HG02970 (cell line): Measurements from ENCODE around the gene PRSS50.
"Not testable (repeated sequence)": the region's sequence is repeated elsewhere in the genome, so short reads cannot be mapped to it uniquely, and the experiment has no call there.

Experiments used
- ATAC-seq: cut with Tn5 transposase; IDR thresholded peaks from one replicate; pipeline ENCODE4 v1.9.1; 2021; ENCODE audit warnings: mild to moderate bottlenecking, moderate library complexity, moderate number of reproducible peaks; ENCODE audit not compliant: unreplicated experiment, low FRiP score

The PRSS50 gene

DNA sequence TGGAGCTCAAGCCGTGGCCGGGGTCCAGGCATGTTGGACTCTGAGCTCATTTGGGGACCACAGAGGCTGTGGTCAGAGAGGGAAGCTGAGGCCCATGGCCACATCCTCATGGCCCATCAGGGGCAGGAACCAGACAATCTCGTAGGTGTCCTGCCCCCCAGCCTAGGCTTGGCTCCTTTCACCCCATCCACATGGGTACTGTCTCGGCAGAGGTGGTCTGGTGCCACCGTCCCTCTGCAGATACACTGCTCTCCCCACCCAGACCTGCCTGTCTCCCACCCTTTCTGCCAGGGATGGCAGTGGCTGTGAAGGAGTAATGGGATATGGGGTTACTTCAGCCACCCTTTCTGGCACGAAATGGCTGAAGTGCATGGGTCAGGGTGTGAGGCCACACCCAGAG is 7.9 kb downstream of the PRSS50 start:
- ATAC-seq, result no peak

DNA sequence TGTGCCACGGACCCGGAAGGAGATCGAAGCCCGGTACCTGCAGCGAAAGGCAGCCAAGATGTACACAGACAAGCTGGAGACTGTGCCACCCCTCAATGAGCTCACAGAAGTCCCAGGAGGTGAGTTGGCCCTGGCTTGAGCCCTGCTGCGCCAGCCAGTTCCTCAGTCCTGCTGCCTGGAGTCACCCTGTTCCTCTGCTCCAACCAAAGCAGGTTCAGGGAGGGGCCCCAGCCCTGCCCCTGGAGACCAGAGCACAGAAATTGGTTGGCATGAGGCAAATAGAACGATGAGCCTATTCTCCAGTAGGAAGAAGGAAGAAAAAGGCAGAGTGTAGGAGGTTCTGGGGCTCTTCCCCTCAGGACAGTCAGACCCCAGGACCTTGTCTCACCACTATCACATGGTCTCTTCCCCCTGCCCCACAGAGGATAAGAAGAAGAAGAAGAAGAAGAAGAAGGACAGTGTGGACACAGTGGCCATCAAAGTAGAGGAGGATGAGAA is 8.5 kb downstream of the PRSS50 start:
- ATAC-seq, result no peak

DNA sequence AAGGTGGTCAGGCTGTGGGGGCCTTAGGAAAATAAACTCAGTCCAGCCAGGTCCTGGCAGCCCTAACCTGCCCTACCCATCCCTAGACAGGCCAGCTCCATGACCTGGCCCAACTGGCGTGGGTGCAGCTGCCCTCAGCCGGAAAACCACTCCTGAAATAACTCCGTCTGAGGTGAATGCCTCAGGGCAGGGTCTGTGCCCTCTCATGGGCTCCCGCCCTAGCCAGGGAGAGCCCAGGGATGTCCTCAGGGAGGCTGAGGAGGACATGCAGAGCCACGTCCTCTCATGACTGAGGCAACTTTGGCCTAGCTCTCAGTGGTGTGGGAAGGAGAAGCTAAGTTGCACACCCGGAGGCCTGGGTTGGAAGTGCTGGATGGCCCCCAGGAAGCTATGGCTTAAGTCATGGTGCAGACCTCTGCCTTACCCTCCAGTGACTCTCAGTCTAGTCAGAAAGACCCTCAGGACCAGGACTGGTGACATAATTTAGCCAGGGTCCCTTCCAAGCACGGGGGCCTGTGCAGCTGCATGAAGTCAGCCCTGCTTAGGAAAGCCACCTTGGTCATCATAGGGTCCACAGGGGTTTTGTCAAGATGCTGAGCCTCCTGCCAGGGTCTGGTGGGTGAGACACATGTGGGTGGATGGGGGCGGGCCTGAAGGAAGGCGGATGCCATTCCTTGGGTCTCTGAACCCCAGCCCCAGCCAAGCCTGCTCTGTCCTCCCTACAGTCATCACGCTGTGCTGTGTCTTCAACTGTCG is 9.1 kb downstream of the PRSS50 start:
- no peak for ATAC-seq

DNA sequence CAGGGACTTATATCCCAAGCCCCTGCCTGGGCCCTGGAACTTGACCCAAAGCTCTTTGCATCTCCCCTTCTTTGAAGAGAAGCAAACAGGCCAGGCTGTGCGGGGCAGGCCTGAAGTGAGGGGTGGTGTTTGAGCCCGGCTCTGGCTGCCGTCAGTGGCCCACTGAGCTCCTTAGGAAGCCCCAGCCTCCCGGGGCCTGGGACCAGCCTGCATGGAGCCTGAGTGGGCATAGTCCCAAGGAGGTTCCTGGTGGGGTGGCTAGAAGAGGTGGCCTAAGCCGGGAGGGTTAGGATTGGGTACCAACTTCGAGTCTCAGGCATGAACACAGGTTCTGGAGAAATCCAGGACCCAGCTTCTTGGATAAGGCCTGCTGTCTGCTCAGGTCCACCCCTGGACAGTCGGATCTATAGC is 10.1 kb downstream of the PRSS50 start:
- no peak for ATAC-seq

DNA sequence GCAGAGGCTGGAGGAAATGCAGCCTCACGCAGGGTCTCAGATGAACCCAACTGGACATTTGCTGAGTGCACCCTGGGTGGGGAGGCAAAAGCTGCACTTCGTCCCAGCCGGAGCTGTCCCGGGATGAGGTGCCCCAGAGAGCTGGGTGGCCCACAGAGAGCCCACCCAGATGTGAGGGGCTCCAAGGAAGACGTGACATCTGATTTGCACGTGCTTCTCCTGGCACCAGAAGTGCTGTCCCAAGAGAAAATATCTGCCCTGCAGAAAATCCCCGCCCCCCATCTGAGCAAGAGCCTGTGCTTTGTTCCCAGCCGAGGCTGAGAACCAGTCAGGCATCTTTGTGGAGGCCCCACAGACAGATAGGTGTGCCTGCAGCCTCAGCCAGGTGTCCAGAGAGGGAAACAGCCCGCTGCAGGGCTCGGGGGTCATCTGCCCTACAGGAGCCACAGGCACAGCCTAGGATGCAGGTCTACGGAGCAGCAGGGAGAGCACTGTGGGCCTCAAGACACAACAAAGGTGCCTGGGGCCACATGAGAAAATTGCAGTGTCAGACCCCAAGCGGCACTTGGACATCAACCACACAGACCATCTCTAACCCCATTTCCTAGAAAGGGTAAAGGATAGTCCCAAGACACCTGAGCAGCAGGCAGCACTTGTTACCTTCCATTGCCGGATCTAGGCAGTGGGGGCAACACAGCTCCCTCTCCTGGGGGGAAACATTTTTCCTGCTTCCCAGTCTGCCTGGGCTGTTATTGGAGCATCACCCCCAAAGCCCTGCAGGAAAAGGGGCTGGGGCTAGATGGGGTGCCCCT is 10.7 kb downstream of the PRSS50 start:
- ATAC-seq, result no peak

DNA sequence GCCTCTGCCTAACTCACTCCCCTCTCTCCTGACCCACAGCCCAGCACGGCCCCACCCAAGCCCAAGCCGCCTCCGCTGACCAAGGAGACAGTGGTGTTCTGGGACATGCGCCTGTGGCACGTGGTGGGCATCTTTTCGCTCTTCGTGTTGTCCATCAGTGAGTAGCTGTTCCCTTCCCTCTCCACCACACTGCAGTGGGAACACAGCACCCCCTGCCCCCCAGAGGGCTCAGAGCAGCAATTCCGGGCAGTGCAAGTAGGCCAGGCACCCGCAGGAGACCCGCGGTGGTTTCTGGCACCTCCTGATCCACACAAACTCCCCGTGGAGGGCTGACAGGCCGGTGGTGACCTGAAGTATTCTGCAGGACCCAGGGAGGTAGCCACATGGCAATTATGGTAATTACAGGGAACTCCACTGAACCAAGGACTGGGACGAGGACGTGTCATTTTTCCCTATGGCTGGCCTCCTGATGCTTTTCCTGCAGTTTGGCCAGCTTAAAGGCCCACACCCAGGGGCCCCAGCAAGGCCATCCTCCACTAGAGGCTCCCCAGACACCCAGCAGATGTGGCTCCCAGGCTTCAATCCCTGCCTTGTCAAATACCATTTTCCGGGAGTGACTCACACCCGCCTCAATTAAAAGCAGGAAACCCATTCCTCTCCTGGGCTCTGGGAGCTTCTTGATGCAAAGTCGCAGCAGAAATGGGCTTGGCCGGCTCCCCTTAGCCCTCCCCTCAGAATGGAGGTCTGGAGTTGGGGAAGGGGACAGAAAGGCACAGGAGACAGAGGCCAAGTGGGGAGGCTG is 11.7 kb downstream of the PRSS50 start:
- ATAC-seq, result no peak

DNA sequence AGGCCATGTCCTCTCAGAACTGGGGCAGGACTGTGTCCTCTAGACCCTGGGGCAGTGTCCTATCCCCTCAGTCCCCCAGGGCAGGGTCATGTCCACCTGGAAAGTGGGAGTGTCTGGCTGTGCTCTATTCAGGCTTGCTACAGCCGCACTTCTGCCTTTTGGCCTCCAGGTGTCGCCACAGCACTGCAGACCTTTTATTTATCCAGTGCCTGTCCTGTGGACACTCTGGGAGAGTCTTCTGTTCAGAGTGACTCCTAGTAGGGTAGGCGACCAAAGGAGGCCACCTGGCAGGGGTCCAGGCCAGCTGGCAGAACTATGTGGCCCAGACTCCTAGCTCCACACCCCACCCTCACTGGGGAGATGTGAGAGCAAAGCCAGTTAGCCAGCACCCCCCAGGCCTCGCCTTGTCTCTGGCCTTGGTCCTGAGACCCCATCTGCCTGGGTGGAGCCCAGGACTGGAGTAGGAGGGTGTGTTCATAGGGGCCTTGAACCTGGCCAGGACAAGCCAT is 12.6 kb downstream of the PRSS50 start:
- no peak for ATAC-seq

DNA sequence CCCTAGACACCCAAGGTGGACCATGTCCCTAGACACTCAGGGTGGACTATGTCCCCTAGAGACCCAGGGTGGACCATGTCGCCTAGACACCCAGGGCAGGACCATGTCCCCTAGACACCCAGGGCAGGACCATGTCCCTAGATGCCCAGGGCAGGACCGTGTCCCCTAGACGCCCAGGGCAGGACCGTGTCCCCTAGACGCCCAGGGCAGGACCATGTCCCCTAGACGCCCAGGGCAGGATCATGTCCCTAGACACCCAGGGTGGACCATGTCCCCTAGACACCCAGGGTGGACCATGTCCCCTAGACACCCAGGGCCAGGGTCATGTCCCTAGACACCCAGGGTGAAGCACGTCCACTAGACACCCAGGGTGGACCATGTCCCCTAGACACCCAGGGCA is 13.3 kb downstream of the PRSS50 start:
- ATAC-seq, result not testable (repeated sequence)

GRCh38 chr3:46703013-46703520 is 14.6 kb downstream of the PRSS50 start:
- no peak for ATAC-seq

DNA sequence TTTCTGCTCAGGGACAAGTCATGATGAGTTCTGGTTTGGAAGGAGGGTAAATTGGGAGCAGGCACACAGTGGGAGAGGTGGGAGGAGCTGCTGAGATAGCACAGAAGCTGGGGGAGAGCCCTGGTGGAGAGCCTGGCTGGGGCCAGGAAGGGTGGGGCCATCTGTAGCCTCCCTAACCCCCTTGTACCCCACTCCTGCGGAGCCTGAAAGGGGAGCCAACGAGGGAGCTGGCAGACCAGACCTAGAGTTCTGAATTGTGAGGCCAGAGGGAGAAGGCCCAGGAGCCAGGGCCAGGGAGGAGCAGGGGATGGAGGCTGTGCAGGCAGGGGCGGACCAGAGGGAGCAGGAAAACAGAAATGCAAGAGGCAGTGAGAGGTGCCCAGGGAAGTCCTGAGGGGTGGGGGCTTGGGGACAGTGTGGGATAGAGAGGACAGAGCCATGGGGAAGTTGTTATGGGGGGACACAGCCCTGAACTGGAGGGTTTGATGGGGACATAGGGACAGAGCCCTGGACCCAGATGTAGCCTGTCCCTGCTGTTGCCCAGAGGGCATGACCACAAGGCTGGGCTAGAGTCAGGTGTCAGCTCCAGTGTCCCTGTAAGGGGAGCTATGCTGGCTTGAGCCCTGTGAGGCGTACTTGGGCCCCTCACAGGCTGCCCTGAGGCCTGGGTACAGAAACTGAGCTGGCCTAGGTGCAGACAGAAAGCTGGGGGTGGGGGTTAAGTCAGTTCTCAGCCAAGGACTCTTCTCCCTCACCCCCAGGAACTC is 15.2 kb downstream of the PRSS50 start:
- no peak for ATAC-seq

- ATAC-seq, result no peak
Measured at GRCh38 chr3:46701181-46701939, 16.3 kb downstream of the PRSS50 start, which contains the start of gene TMIE. TSS of gene TMIE (plus strand) at chr3:46701392. CDS start at chr3:46701488, 96 bp downstream.

GRCh38 chr3:46700772-46701171 is 16.9 kb downstream of the PRSS50 start:
- ATAC-seq, result no peak

DNA sequence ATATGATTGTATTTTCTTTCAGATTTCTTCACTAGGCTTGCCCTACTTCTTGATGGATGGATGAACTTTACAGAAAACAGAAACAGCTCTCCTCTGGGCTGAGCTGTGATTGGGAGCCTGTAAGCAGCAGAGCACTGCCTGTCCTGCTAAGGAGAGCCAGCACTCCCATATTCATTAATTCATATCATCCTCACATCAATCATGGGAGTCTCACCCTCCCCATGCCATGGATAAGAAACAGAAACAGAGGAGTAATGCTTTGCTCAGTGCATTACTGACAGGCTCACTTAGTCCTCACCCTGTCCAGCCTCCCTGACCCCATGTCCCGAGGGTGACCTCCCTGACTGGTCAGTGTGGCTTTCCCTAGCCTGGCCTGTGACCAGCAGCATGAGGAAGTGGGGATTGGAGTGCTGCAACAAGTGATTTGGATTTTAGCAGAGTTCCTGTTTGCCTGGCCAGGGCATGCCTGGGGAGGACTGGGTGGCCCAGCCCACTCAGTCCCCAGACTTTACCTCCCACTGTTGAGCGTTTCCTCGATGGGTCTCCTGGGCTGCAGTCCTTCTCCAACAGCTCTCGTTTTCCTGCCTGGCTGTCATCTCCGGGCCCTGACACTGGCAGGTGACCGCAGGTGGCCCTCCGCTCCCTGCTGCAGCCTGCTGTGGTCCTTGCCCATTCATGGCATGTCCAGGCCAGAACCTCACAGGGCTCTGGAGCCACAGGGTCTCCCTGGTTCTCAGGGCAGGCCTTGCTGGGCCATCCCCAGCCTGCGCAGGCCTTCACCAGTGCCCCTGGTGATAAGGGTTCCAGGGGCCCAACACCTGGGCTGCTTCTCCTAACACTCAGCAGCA is 17.8 kb downstream of the PRSS50 start:
- no peak for ATAC-seq

DNA sequence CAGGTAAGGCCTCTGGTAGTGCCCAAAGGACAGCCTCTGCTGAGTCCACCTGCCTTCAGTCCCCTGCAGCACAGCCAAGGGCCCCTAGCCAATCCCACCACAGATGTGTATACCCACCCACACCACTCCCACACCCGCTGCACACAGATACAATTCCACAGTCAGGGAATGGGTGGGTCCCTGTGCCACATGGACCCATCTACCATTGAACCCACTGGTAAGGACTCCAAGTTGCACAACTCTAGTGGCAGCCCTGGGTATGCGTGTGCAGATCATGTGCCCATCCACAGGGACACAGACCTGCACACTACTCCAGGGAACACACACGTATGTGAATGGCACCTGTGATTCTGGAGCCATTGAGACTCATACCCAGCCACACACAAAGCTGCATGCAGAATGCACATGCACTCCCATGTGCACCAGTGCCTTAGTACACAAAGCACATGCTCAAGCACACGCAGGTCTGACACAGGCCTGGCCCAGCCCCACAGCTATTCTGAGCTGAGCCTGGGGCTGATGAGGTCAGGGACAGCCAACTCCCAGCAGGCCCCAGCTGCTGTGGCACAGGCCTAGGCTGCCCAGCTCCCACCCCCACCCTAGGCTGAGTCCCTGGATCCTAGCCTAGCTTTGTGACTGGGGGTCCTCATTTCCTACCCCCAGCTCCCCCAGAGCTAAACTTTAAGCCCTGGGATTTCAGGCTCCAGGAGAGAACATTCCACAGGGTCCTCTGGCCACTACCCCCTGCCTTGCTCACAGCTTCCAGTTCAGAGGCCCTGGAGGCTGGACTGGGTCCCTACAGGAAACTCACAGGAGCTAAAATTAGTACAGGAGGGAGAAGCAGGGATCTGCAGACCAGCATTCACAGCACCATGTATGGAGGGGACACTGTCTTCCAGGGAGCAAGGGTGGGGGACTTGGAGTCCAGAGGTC is 21.4 kb downstream of the PRSS50 start:
- ATAC-seq, result no peak

GRCh38 chr3:46695177-46695961 is 22.3 kb downstream of the PRSS50 start:
- ATAC-seq, result no peak

DNA sequence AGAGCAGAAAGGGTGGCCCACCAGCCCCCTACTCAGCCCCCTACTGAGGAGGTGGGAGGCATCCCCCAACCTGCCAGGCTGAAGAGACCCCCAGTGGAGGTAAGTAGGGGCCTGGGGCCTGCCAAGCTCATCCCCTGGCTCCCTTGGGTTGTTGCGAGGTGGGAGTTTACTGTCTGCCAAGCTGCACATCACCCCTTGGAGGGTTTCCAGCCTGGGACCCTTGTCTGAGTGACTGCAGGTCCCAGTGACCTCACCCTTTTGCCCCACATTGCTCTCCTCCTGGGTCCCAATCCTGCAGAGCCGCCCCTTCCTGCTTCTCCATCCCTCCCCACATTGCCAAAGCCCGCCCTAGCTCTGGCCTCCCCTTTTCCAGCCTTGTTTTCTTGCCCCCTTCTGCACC is 23.1 kb downstream of the PRSS50 start:
- ATAC-seq, result no peak
